DND-41 (cell line): Measurements from ENCODE around the gene SLC25A21.

Source experiments
- CTCF ChIP-seq: IDR thresholded peaks from 2 replicates; pipeline ENCODE4 v1.5.1; 2012; ENCODE audit warnings: borderline replicate concordance, low read length, moderate library complexity, mild to moderate bottlenecking; ENCODE audit not compliant: poor library complexity, severe bottlenecking; ENCODE audit errors: extremely low read depth
- EZH2 ChIP-seq: IDR thresholded peaks from 3 replicates; pipeline ENCODE4 v1.6.1; 2012; ENCODE audit warnings: borderline replicate concordance, low read depth, mild to moderate bottlenecking, moderate library complexity, low read length, inconsistent platforms; ENCODE audit not compliant: severe bottlenecking

- no peak for TF ChIP-seq CTCF
- TF ChIP-seq EZH2 = no peak
Observed at GRCh38 chr14:37023875-37024565, 148.4 kb downstream of the SLC25A21 start.
